Ammon's horn (tissue), 1 donor: ENCODE measurements around the gene CRABP1.

ENCODE experiments used
- DNase-seq: peaks from one replicate; pipeline ENCODE4 v3.0.0-alpha.2; 2016; ENCODE audit warnings: low spot score

The CRABP1 gene

GRCh38 chr15:78340231-78341056 is at the start of gene CRABP1:
Gene CRABP1, plus strand, starts transcription at chr15:78340353. Its CDS starts 76 bp downstream, at chr15:78340429.
- no peak for DNase-seq

- no peak for DNase-seq
These were observed 49.1 kb upstream of the CRABP1 start for GRCh38 chr15:78291052-78291451.

- no peak for DNase-seq
These were observed 48.5 kb upstream of the CRABP1 start for GRCh38 chr15:78291698-78292097.

- DNase-seq, result no peak
These were observed 47.9 kb upstream of the CRABP1 start for GRCh38 chr15:78292219-78292618.

GRCh38 chr15:78299101-78299930 is 40.8 kb upstream of the CRABP1 start, which contains the start of gene SKIC8:
Gene SKIC8, minus strand, starts transcription at chr15:78299609. Its CDS starts 3,923 bp downstream, at chr15:78295686.
- DNase-seq, result peak; percentile 94

GRCh38 chr15:78301326-78301725 is 38.8 kb upstream of the CRABP1 start:
- DNase-seq, result no peak

- no peak for DNase-seq
These were observed 38.3 kb upstream of the CRABP1 start for GRCh38 chr15:78301828-78302227.

- no peak for DNase-seq
These were observed 37.4 kb upstream of the CRABP1 start for GRCh38 chr15:78302579-78303312.

GRCh38 chr15:78304216-78305066 is 35.7 kb upstream of the CRABP1 start:
- DNase-seq, result no peak

GRCh38 chr15:78306176-78306774 is 33.9 kb upstream of the CRABP1 start:
- no peak for DNase-seq

- no peak for DNase-seq
These were observed 32.2 kb upstream of the CRABP1 start for GRCh38 chr15:78307976-78308375.

- peak; percentile 85 for DNase-seq
These were observed 31.6 kb upstream of the CRABP1 start for GRCh38 chr15:78308422-78309032.

- DNase-seq, result no peak
These were observed 28.9 kb upstream of the CRABP1 start for GRCh38 chr15:78311292-78311691.

GRCh38 chr15:78312536-78312935 is 27.6 kb upstream of the CRABP1 start:
- DNase-seq, result no peak

- DNase-seq, result no peak
These were observed 27.2 kb upstream of the CRABP1 start for GRCh38 chr15:78312957-78313356.

- DNase-seq, result no peak
These were observed 26.8 kb upstream of the CRABP1 start for GRCh38 chr15:78313383-78313782.

GRCh38 chr15:78314181-78314581 is 26.0 kb upstream of the CRABP1 start:
- DNase-seq, result no peak

- peak; percentile 22 for DNase-seq
These were observed 24.4 kb upstream of the CRABP1 start for GRCh38 chr15:78315686-78316282.

GRCh38 chr15:78316283-78317083 is 23.7 kb upstream of the CRABP1 start:
- peak; percentile 90 for DNase-seq
